ENCODE measurements around the gene MPPED2.

MPPED2 gene, protein sequence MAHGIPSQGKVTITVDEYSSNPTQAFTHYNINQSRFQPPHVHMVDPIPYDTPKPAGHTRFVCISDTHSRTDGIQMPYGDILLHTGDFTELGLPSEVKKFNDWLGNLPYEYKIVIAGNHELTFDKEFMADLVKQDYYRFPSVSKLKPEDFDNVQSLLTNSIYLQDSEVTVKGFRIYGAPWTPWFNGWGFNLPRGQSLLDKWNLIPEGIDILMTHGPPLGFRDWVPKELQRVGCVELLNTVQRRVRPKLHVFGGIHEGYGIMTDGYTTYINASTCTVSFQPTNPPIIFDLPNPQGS

DNA sequence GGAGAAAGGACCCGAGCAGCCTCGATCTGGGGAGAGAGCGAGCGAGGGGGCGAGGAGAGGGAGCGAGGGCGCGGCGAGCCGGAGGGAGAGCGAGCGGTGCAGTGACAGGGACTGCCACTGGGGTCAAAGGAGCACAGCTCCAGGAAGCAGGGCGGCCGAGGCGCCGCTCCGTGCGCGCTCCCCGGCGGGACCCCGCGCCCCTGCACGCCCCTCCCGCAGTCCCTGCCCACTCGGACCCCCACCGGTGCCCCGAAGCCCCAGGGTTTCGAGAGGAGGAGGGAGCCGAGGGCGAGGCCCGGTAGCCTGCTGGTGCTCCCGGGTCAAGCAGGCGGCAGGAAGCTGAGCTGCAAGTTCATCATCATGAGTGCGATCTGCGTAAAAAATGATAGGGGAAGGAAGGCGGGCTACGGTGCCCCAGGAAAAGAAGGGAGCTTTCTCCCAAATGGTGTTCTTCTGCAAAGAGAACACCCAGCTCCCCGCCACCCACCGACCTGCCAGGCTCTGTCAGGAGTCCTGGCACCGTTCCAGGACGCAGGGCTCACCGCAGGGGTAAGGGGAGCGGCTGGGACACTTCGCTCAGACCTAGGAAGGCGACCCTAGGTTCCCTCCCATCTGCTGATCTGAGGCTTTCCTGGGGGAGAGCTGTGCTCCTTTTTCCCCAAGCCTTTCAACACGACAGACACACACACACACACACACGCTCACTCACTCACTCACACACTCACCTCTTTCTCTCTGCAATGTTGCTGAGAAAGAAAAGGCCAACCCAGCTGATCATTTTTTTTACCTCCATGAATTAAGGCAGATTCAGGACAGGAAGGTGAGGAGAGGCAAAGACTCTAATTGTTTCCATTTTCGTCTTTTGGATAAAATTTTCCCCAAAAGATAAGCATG, at the start of gene MPPED2:
Gene MPPED2, minus strand, starts transcription at position 103 of the 894 bp plus-strand sequence. CDS start 5,980 bp downstream, outside the sequence.
- Mint-ChIP-seq H3K4me3 (peak within 1 kb of the TSS; percentile 50), H3K9me3 (no peaks in the 10 kb centered on the region), H3K27me3 (peaks cover 56% of the 10 kb centered on the region), H3K27ac (no peak within 1 kb of the TSS), H3K36me3 (no peaks in the 10 kb centered on the region), H3K4me1 (peaks cover 15% of the 10 kb centered on the region)
- peak; percentile 71 for ATAC-seq

- ATAC-seq = no peak
- Mint-ChIP-seq H3K27me3 (no peaks in the 10 kb centered on the region), H3K9me3 (no peaks in the 10 kb centered on the region), H3K4me3 (no peak overlapping the region), H3K4me1 (no peaks in the 10 kb centered on the region), H3K36me3 (no peaks in the 10 kb centered on the region), H3K27ac (no peak overlapping the region)
These were observed 49.3 kb upstream of the MPPED2 start for GRCh38 chr11:30635401-30635989.

GRCh38 chr11:30631148-30631547, 45.0 kb upstream of the MPPED2 start:
- no peaks in the 10 kb centered on the region for H3K9me3 Mint-ChIP-seq
- no peaks in the 10 kb centered on the region for H3K4me1 Mint-ChIP-seq
- H3K4me3 Mint-ChIP-seq = no peak overlapping the region
- no peaks in the 10 kb centered on the region for H3K27me3 Mint-ChIP-seq
- no peak overlapping the region for H3K27ac Mint-ChIP-seq
- no peak for ATAC-seq
- H3K36me3 Mint-ChIP-seq = no peaks in the 10 kb centered on the region

GRCh38 chr11:30619767-30620166, 33.6 kb upstream of the MPPED2 start:
- H3K27me3 Mint-ChIP-seq = no peaks in the 10 kb centered on the region

DNA sequence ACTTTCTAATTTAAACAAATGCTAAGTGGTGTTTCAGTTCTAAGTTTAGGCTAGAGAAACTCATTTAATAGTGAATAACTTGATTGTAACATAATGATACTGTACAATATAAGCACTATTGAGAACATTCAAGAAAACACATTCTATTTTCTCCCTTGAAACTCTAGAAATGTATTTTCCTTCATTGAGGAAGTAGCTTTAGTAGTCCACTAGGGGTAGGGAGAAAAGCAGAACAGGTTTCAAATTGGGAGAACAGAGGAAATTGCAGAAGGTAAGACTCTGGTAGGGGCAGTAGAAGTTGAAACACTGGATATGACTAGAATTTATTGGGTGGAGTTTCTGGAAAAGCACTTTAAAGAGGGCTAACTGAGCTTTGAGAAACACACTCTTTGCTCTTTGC, 31.6 kb upstream of the MPPED2 start:
- Mint-ChIP-seq H3K4me3 (no peak overlapping the region), H3K36me3 (no peaks in the 10 kb centered on the region), H3K27ac (no peak overlapping the region), H3K9me3 (peaks cover 7% of the 10 kb centered on the region), H3K27me3 (no peaks in the 10 kb centered on the region), H3K4me1 (no peaks in the 10 kb centered on the region)
- no peak for ATAC-seq

More at GRCh38 chr11:30619767-30620166, 33.6 kb upstream of the MPPED2 start:
- Mint-ChIP-seq H3K9me3 (peaks cover 11% of the 10 kb centered on the region), H3K27ac (no peak overlapping the region), H3K4me1 (no peaks in the 10 kb centered on the region), H3K4me3 (no peak overlapping the region), H3K36me3 (no peaks in the 10 kb centered on the region)
- no peak for ATAC-seq

GRCh38 chr11:30610628-30611027, 24.5 kb upstream of the MPPED2 start:
- ATAC-seq = no peak
- Mint-ChIP-seq H3K27ac (no peak overlapping the region), H3K27me3 (no peaks in the 10 kb centered on the region), H3K36me3 (no peaks in the 10 kb centered on the region), H3K4me3 (no peak overlapping the region), H3K4me1 (no peaks in the 10 kb centered on the region), H3K9me3 (no peaks in the 10 kb centered on the region)

DNA sequence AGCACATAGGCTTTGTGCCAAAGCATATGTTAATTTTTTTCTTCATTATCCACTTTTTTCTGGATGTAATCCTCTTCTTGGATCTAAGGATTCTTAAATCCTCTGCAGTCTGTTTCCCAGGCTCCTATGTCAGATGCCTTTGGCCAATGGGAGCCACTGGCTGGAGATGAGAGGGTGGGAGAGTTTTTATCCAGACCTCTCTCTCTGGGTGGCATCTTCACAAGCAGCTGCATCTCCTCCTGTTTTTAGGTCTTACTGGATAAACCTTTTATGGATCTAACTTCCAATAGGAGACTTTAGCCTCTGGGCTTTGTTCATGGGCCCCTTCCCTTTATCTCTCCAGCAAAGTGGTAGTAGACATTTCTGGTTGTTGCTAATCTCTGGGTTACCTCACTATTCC, 22.4 kb upstream of the MPPED2 start:
- ATAC-seq = no peak
- H3K27ac Mint-ChIP-seq = no peak overlapping the region
- H3K36me3 Mint-ChIP-seq = no peaks in the 10 kb centered on the region
- H3K27me3 Mint-ChIP-seq = no peaks in the 10 kb centered on the region
- H3K4me3 Mint-ChIP-seq = no peak overlapping the region
- H3K9me3 Mint-ChIP-seq = no peaks in the 10 kb centered on the region
- no peaks in the 10 kb centered on the region for H3K4me1 Mint-ChIP-seq

- H3K27me3 Mint-ChIP-seq = no peaks in the 10 kb centered on the region
- no peak overlapping the region for H3K27ac Mint-ChIP-seq
- no peak for ATAC-seq
- H3K4me1 Mint-ChIP-seq = no peaks in the 10 kb centered on the region
- H3K36me3 Mint-ChIP-seq = no peaks in the 10 kb centered on the region
- no peak overlapping the region for H3K4me3 Mint-ChIP-seq
- peaks cover 2% of the 10 kb centered on the region for H3K9me3 Mint-ChIP-seq
These were observed 19.0 kb upstream of the MPPED2 start for GRCh38 chr11:30605036-30605605.

- Mint-ChIP-seq H3K4me3 (no peak overlapping the region), H3K27ac (no peak overlapping the region), H3K9me3 (peaks cover 2% of the 10 kb centered on the region), H3K27me3 (no peaks in the 10 kb centered on the region), H3K4me1 (no peaks in the 10 kb centered on the region), H3K36me3 (no peaks in the 10 kb centered on the region)
- ATAC-seq = no peak
These were observed 17.2 kb upstream of the MPPED2 start for GRCh38 chr11:30603357-30603756.

DNA sequence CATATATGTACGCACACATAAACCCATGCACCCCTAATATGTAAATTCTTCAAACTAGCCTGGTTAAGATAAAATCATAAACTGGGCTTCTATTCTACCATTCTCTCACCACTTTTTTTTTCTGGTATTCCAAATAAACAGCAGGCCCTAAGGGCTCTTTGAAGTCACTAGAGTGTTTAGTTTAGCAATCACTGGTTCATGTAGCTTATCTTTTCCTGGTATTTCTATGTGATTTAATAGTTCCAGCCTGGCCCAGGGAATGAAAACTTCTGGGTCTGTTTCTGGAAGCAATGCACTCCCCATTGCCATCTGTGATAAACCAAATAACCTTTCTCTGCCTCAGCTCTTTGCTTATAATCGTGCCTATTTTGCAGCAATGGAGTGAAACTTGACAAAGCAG, 10.7 kb upstream of the MPPED2 start:
- Mint-ChIP-seq H3K27me3 (no peaks in the 10 kb centered on the region), H3K4me3 (no peak overlapping the region), H3K36me3 (no peaks in the 10 kb centered on the region), H3K27ac (no peak overlapping the region), H3K4me1 (no peaks in the 10 kb centered on the region), H3K9me3 (peaks cover 2% of the 10 kb centered on the region)
- no peak for ATAC-seq

DNA sequence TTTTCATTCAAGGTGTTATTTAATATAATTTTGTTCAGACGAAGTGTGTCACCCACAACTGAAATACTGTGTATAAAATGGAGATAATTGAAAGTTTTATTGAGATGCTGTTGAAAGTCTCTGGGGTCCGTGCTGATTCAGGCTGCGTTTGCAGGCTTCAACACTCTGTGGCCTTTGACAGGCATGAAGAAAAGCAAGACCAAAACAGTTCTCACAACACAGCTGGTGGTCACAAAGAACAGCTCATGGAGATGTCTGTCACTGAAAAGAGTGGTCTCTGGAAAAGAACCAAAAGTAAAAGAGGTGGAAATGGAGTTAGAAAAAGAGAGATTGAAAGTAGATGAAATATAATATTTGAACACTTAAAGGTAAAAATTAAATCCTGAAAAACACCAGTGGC, 9.8 kb upstream of the MPPED2 start:
- H3K36me3 Mint-ChIP-seq = no peaks in the 10 kb centered on the region
- no peak overlapping the region for H3K27ac Mint-ChIP-seq
- no peaks in the 10 kb centered on the region for H3K27me3 Mint-ChIP-seq
- no peak for ATAC-seq
- H3K4me3 Mint-ChIP-seq = no peak overlapping the region
- no peaks in the 10 kb centered on the region for H3K4me1 Mint-ChIP-seq
- peaks cover 2% of the 10 kb centered on the region for H3K9me3 Mint-ChIP-seq

GRCh38 chr11:30594646-30595411, 8.7 kb upstream of the MPPED2 start:
- Mint-ChIP-seq H3K27ac (no peak overlapping the region), H3K36me3 (no peaks in the 10 kb centered on the region), H3K4me3 (no peak overlapping the region), H3K27me3 (no peaks in the 10 kb centered on the region), H3K4me1 (no peaks in the 10 kb centered on the region), H3K9me3 (no peaks in the 10 kb centered on the region)
- no peak for ATAC-seq

GRCh38 chr11:30587269-30587812, 1.2 kb upstream of the MPPED2 start:
- Mint-ChIP-seq H3K9me3 (no peaks in the 10 kb centered on the region), H3K4me3 (no peak overlapping the region), H3K4me1 (peaks cover 15% of the 10 kb centered on the region), H3K27me3 (peaks cover 56% of the 10 kb centered on the region), H3K27ac (no peak overlapping the region), H3K36me3 (no peaks in the 10 kb centered on the region)
- ATAC-seq = no peak

GRCh38 chr11:30585892-30586250, 282 bp downstream of the MPPED2 start:
- Mint-ChIP-seq H3K27ac (no peak overlapping the region), H3K9me3 (no peaks in the 10 kb centered on the region), H3K27me3 (peaks cover 56% of the 10 kb centered on the region), H3K4me1 (peaks cover 15% of the 10 kb centered on the region), H3K36me3 (no peaks in the 10 kb centered on the region), H3K4me3 (peak overlapping the region; percentile 41)
- ATAC-seq = no peak

Data from stimulated activated memory B cell treated with anti-CD40 and anti-IgM and Interleukin-4, amounts not matched to agents 10 μg/mL and 1 μg/mL and 100 μg/mL, for 72 hours (primary cell).